HEK293T (cell line): ENCODE results near the gene PARP8.

Source experiments
- BHLHE40 ChIP-seq: fragments of 450-650 bp; IDR thresholded peaks from 2 replicates; pipeline ENCODE4 v1.6.1; 2016; ENCODE audit warnings: mild to moderate bottlenecking, moderate library complexity, borderline replicate concordance
- ELF4 ChIP-seq: fragments of 450-650 bp; IDR thresholded peaks from 2 replicates; pipeline ENCODE4 v1.6.1; 2017; ENCODE audit warnings: antibody characterized with exemption
- FOXA1 ChIP-seq: fragments of 450-650 bp; IDR thresholded peaks from 2 replicates; pipeline ENCODE4 v1.6.1; 2016; ENCODE audit warnings: mild to moderate bottlenecking
- FOXK2 ChIP-seq: fragments of 450-650 bp; IDR thresholded peaks from 2 replicates; pipeline ENCODE4 v1.6.1; 2016; ENCODE audit warnings: mild to moderate bottlenecking
- HDGF ChIP-seq: fragments of 450-650 bp; IDR thresholded peaks from 2 replicates; pipeline ENCODE4 v1.6.1; 2017; ENCODE audit warnings: antibody characterized with exemption, borderline replicate concordance
- SP1 ChIP-seq: fragments of 450-650 bp; IDR thresholded peaks from 2 replicates; pipeline ENCODE4 v1.6.1; 2017
- TARDBP ChIP-seq: fragments of 450-650 bp; IDR thresholded peaks from 2 replicates; pipeline ENCODE4 v1.6.1; 2016
- ZNF384 ChIP-seq: fragments of 450-650 bp; IDR thresholded peaks from 2 replicates; pipeline ENCODE4 v1.6.1; 2016

DNA sequence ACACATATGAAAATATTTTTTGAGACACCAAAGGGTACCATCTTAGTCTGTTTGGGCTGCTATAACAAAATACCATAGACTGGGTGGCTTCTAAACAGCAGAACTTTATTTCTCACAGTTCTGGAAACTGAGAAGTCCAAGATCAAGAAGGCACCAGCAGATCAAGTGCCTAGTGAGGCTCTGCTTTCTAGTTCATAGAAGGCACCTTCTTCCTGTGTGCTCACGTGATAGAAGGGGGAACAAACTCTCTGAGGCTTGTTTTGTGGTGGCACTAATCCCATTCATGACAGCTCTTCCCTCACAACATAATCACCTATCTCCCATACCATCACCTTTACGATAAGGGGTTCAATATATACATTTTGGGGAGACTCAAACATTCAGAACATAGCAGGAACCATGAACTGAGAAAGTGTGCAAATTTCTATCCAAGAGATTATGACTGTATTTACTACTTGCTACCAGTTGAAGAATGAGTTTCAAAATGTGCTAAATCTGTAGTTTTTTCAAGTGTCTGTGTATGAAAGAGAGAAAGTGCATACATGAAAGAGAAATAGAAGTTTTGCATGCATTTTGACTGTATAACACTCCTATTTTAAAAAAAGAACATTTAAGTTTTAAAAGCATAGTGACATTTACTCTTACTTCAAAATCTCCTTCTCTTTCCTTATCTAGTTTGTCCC, 207.3 kb downstream of the PARP8 start:
- TF ChIP-seq SP1 = no peak
- TF ChIP-seq ELF4 = no peak
- TF ChIP-seq FOXA1 = no peak
- TF ChIP-seq TARDBP = no peak
- no peak for TF ChIP-seq BHLHE40
- TF ChIP-seq HDGF = no peak
- TF ChIP-seq ZNF384 = no peak
- TF ChIP-seq FOXK2 = no peak
